Glutamatergic neuron (in vitro differentiated cells): ENCODE results near the gene MAML1. TPM values are rescaled to one million over a fixed set of nuclear protein-coding genes. Genes with fewer than 3 reads are reported as not detected.

Experiments used
- DNase-seq: peaks from one replicate; pipeline ENCODE4 v3.0.0; 2022
- H3K27ac Mint-ChIP-seq: one replicate; pipeline ENCODE4 v1.8.0; 2020; ENCODE audit warnings: mild to moderate bottlenecking, mixed read lengths, inconsistent platforms; ENCODE audit not compliant: unreplicated experiment
- H3K27me3 Mint-ChIP-seq: one replicate; pipeline ENCODE4 v1.8.0; 2020; ENCODE audit warnings: mild to moderate bottlenecking, moderate library complexity, mixed read lengths, inconsistent platforms; ENCODE audit not compliant: unreplicated experiment
- H3K36me3 Mint-ChIP-seq: one replicate; pipeline ENCODE4 v1.8.0; 2020; ENCODE audit warnings: mild to moderate bottlenecking, mixed read lengths, inconsistent platforms; ENCODE audit not compliant: unreplicated experiment
- H3K4me1 Mint-ChIP-seq: one replicate; pipeline ENCODE4 v1.8.0; 2020; ENCODE audit warnings: mild to moderate bottlenecking, low read depth, mixed read lengths, inconsistent platforms; ENCODE audit not compliant: unreplicated experiment
- H3K4me3 Mint-ChIP-seq: one replicate; pipeline ENCODE4 v1.8.0; 2020; ENCODE audit warnings: mild to moderate bottlenecking, mixed read lengths, inconsistent platforms; ENCODE audit not compliant: unreplicated experiment
- H3K9me3 Mint-ChIP-seq: one replicate; pipeline ENCODE4 v1.8.0; 2020; ENCODE audit warnings: mild to moderate bottlenecking, moderate library complexity, mixed read lengths, inconsistent platforms; ENCODE audit not compliant: unreplicated experiment
- CTCF ChIP-seq: fragments of 200-600 bp; sonication (generic); IDR thresholded peaks from one replicate; pipeline ENCODE4 v1.5.0; 2021; ENCODE audit not compliant: partially characterized antibody, unreplicated experiment
- total RNA-seq: library from RNA; stranded (reverse); fragmentation: NEBNext Ultra II Directional; extraction: Animal tissue kit (Norgen Biotek cat#: 25700); gene quantifications from one replicate; pipeline ENCODE4 v1.2.1, GENCODE V29; 2021; ENCODE audit not compliant: unreplicated experiment

MAML1 gene
- total RNA-seq, 1 donor from 2014 or later, result 30.0 TPM

DNA sequence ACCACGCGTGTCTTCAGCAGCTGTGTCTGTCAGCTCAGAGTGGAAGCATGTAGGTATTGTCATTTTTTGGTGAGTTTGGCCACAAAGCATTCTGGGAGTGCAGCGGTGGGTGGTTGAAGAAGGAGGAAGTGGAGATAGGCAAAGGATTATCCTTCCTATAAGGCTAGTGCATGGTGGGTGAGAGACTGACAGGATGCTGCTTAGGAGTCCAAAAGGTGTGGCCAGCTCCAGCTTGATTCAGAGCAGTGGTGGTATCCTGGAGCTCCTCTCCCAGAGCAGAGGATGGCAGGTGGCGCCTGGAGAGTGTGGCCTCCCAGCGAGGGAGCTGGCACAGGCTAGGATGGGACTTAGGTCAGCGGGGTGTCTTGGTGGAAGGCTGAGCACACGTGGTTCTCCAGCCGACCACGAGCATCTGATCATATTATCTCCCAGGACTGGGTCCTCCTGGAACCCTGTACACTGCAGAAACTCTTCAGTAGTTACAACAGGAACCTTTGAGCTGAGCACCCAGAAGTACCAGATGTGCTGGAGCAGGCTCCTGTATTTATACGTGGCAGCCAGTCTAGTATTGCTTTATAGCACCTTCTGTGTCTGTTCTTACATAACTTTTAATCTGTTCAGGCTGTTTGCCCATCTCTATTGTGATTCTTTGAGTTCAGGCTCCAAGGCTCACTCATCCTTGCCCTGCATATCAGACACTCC, 29.6 kb downstream of the MAML1 start:
- H3K27me3 Mint-ChIP-seq, result peaks cover 3% of the 10 kb centered on the region
- TF ChIP-seq CTCF, result no peak
- DNase-seq, result no peak
- H3K9me3 Mint-ChIP-seq, result no peaks in the 10 kb centered on the region
- H3K36me3 Mint-ChIP-seq, result no peaks in the 10 kb centered on the region
- no peak overlapping the region for H3K4me3 Mint-ChIP-seq
- H3K4me1 Mint-ChIP-seq, result peaks cover 52% of the 10 kb centered on the region
- H3K27ac Mint-ChIP-seq, result peak overlapping the region; percentile 67

GRCh38 chr5:179762781-179763176, 30.2 kb downstream of the MAML1 start:
- no peak for TF ChIP-seq CTCF
- H3K36me3 Mint-ChIP-seq, result no peaks in the 10 kb centered on the region
- H3K4me1 Mint-ChIP-seq, result peaks cover 57% of the 10 kb centered on the region
- no peak for DNase-seq
- H3K27ac Mint-ChIP-seq, result peak overlapping the region; percentile 66
- no peaks in the 10 kb centered on the region for H3K9me3 Mint-ChIP-seq
- H3K27me3 Mint-ChIP-seq, result peaks cover 3% of the 10 kb centered on the region
- no peak overlapping the region for H3K4me3 Mint-ChIP-seq

GRCh38 chr5:179763215-179763945, 30.8 kb downstream of the MAML1 start:
- peaks cover 3% of the 10 kb centered on the region for H3K27me3 Mint-ChIP-seq
- H3K4me3 Mint-ChIP-seq, result peak overlapping the region; percentile 48
- no peaks in the 10 kb centered on the region for H3K9me3 Mint-ChIP-seq
- H3K27ac Mint-ChIP-seq, result peak overlapping the region; percentile 15
- DNase-seq, result peak; percentile 54
- no peaks in the 10 kb centered on the region for H3K36me3 Mint-ChIP-seq
- H3K4me1 Mint-ChIP-seq, result peaks cover 60% of the 10 kb centered on the region
- peak; percentile 88 for TF ChIP-seq CTCF

GRCh38 chr5:179764056-179764455, 31.4 kb downstream of the MAML1 start:
- TF ChIP-seq CTCF, result no peak
- Mint-ChIP-seq H3K9me3 (no peaks in the 10 kb centered on the region), H3K27me3 (peaks cover 3% of the 10 kb centered on the region), H3K36me3 (no peaks in the 10 kb centered on the region), H3K27ac (peak overlapping the region; percentile 3), H3K4me1 (peaks cover 61% of the 10 kb centered on the region), H3K4me3 (no peak overlapping the region)
- no peak for DNase-seq

DNA sequence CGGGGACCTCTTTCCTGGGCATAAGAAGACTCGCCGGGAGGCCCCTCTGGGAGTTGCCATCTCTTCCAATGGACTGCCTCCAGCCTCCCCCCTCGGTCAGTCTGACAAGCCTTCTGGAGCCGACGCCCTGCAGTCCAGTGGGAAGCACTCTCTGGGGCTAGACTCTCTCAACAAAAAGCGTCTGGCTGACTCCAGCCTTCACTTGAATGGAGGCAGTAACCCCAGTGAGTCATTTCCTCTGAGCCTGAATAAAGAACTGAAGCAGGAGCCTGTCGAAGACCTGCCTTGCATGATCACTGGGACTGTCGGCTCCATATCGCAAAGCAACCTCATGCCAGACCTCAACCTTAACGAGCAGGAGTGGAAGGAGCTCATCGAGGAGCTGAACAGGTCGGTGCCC, 32.8 kb downstream of the MAML1 start:
- H3K27me3 Mint-ChIP-seq, result no peaks in the 10 kb centered on the region
- H3K4me1 Mint-ChIP-seq, result peaks cover 53% of the 10 kb centered on the region
- peak overlapping the region; percentile 94 for H3K27ac Mint-ChIP-seq
- H3K36me3 Mint-ChIP-seq, result no peaks in the 10 kb centered on the region
- no peak for TF ChIP-seq CTCF
- peak overlapping the region; percentile 59 for H3K4me3 Mint-ChIP-seq
- H3K9me3 Mint-ChIP-seq, result no peaks in the 10 kb centered on the region
- DNase-seq, result peak; percentile 49
